Stimulated activated CD8-positive, alpha-beta memory T cell treated with anti-CD3 and anti-CD28 coated beads, Interleukin-15, amount 100 ng/mL, for 1 hour (primary cell): ENCODE data around the gene ANKRD18A.

ENCODE experiments used
- DNase-seq: peaks from one replicate; pipeline ENCODE4 v3.0.0-alpha.2; 2020; ENCODE audit warnings: low read depth

Gene ANKRD18A

GRCh38 chr9:38620483-38621433 is at the start of gene ANKRD18A:
Gene ANKRD18A (minus strand): TSS chr9:38620596. CDS start chr9:38620285, 311 bp downstream.
- DNase-seq: peak; percentile 23

- DNase-seq: no peak
These were observed 48.5 kb upstream of the ANKRD18A start for GRCh38 chr9:38668791-38669466.

- DNase-seq: no peak
These were observed 42.6 kb upstream of the ANKRD18A start for GRCh38 chr9:38662763-38663593.

- no peak for DNase-seq
These were observed 39.1 kb upstream of the ANKRD18A start for GRCh38 chr9:38659538-38659937.

GRCh38 chr9:38656896-38657295 is 36.5 kb upstream of the ANKRD18A start:
- no peak for DNase-seq

- DNase-seq: no peak
These were observed 32.1 kb upstream of the ANKRD18A start for GRCh38 chr9:38652486-38652885.

GRCh38 chr9:38652044-38652443 is 31.6 kb upstream of the ANKRD18A start:
- no peak for DNase-seq

GRCh38 chr9:38651400-38652042 is 31.1 kb upstream of the ANKRD18A start:
- no peak for DNase-seq

GRCh38 chr9:38650564-38650963 is 30.2 kb upstream of the ANKRD18A start:
- DNase-seq: no peak

GRCh38 chr9:38649731-38650363 is 29.5 kb upstream of the ANKRD18A start:
- DNase-seq: no peak

GRCh38 chr9:38644601-38645000 is 24.2 kb upstream of the ANKRD18A start:
- DNase-seq: no peak

GRCh38 chr9:38643815-38644173 is 23.4 kb upstream of the ANKRD18A start:
- DNase-seq: no peak

- no peak for DNase-seq
These were observed 22.8 kb upstream of the ANKRD18A start for GRCh38 chr9:38642951-38643814.

GRCh38 chr9:38641985-38642864 is 21.8 kb upstream of the ANKRD18A start:
- DNase-seq: no peak

- DNase-seq: no peak
These were observed 20.7 kb upstream of the ANKRD18A start for GRCh38 chr9:38641142-38641541.

GRCh38 chr9:38639577-38639940 is 19.2 kb upstream of the ANKRD18A start:
- DNase-seq: no peak

- no peak for DNase-seq
These were observed 18.6 kb upstream of the ANKRD18A start for GRCh38 chr9:38638881-38639576.

GRCh38 chr9:38634315-38634714 is 13.9 kb upstream of the ANKRD18A start:
- DNase-seq: no peak

GRCh38 chr9:38629511-38629910 is 9.1 kb upstream of the ANKRD18A start:
- no peak for DNase-seq
